ENCODE measurements around the gene GXYLT1. TPM values are rescaled to one million over a fixed set of nuclear protein-coding genes. Genes with fewer than 3 reads are reported as not detected.

GXYLT1 gene
- total and polyA plus RNA-seq, 2 of the 13 experiments (the other 11 are each of a cell fraction or from before 2014, with no cell fraction given): 7.8 to 17.0 TPM

- no peak overlapping the region for H3K9ac ChIP-seq (ENCODE audit: insufficient read depth, low read depth, low read length)
- no peak overlapping the region for H3K4me2 ChIP-seq (ENCODE audit: low read depth, low read length)
- DNase-seq (ENCODE audit: low spot score) (no peak), ATAC-seq (no peak), FAIRE-seq (no peak)
- POLR2A ChIA-PET: no interaction called here
- BruUV-seq (replicated peaks): no TSS peak
- in situ Hi-C loops (cut with HindIII; ENCODE audit: extremely low pct_ligation_motif_present, low pct_unique_long_range_greater_than_20kb) (no loop called here), intact Hi-C loops (cut with micrococcal nuclease; ENCODE audit: unreplicated experiment) (no loop called here)
- H3K4me3 ChIP-seq (replicated peaks in 1 of 3; ENCODE audit: insufficient read depth in 1 of 3, low read depth in 2 of 3, low read length in 3 of 3): no peak overlapping the region
- H3K4me1 ChIP-seq (ENCODE audit: insufficient read depth, low read length): peaks cover 7% of the 10 kb centered on the region
- 100% methylated on average over 1 of the region's 1 CpG for WGBS (ENCODE audit: low lambda C conversion rate)
- no peaks in the 10 kb centered on the region for H3K27me3 ChIP-seq (ENCODE audit: control insufficient read depth in 1 of 2, insufficient read depth in 2 of 2, low read length in 2 of 2)
- no peak overlapping the region for H2AFZ ChIP-seq (ENCODE audit: low read length)
- H4K20me1 ChIP-seq (ENCODE audit: insufficient read depth, low read length): no peaks in the 10 kb centered on the region
- no peak overlapping the region for H3K27ac ChIP-seq (ENCODE audit: extremely low read length, insufficient read depth, low read length)
- H3K9me3 ChIP-seq (ENCODE audit: low read length): no peaks in the 10 kb centered on the region
- H3K36me3 ChIP-seq (replicated peaks in 1 of 2; ENCODE audit: control insufficient read depth in 1 of 2, insufficient read depth in 2 of 2, low read length in 2 of 2): no peaks in the 10 kb centered on the region; a peak in 1 of 5 replicates
- CTCF ChIA-PET (ENCODE audit: low intra/inter-chr PET ratio, low total read pairs): interaction anchor here (0.6 kb wide), 1 partner anchor 137 kb away, joined by 3 read pairs; no protein-coding TSS in a partner anchor
- no peak for TF ChIP-seq SAFB2 (CRISPR knock-in tag; IDR thresholded peaks at IDR 0.05; ENCODE audit: borderline replicate concordance, low read depth)
- TF ChIP-seq ETV5 (CRISPR knock-in tag; IDR thresholded peaks at IDR 0.05; ENCODE audit: borderline replicate concordance): no peak
- TF ChIP-seq SOX13 (IDR thresholded peaks at IDR 0.05): no peak
- no peak for TF ChIP-seq SOX13 (CRISPR knock-in tag; conservative IDR thresholded peaks at IDR 0.05 in 1 of 2, IDR thresholded peaks at IDR 0.05 in 1 of 2)
- TF ChIP-seq ZNF687 (CRISPR knock-in tag; IDR thresholded peaks at IDR 0.05): no peak
- TF ChIP-seq ZNF431 (CRISPR knock-in tag; IDR thresholded peaks at IDR 0.05; ENCODE audit: borderline replicate concordance, low read depth): no peak
- no peak for TF ChIP-seq NFE2 (CRISPR knock-in tag; IDR thresholded peaks at IDR 0.05)
- no peak for TF ChIP-seq ZNF17 (CRISPR knock-in tag; IDR thresholded peaks at IDR 0.05)
- no peak for TF ChIP-seq ISX (CRISPR knock-in tag; conservative IDR thresholded peaks at IDR 0.05)
- no peak for TF ChIP-seq FOXA3 (CRISPR knock-in tag; IDR thresholded peaks at IDR 0.05)
- TF ChIP-seq ZNF280B (CRISPR knock-in tag; IDR thresholded peaks at IDR 0.05; ENCODE audit: borderline replicate concordance): no peak
- TF ChIP-seq ZFAT (CRISPR knock-in tag; conservative IDR thresholded peaks at IDR 0.05): no peak
- TF ChIP-seq HOXD1 (CRISPR knock-in tag; IDR thresholded peaks at IDR 0.05): no peak
- no peak for TF ChIP-seq ZNF383 (CRISPR knock-in tag; IDR thresholded peaks at IDR 0.05; ENCODE audit: borderline replicate concordance)
- no peak for TF ChIP-seq ZBTB2 (CRISPR knock-in tag; IDR thresholded peaks at IDR 0.05; ENCODE audit: low read depth)
- no peak; the same call in 1 of the 2 replicates for TF ChIP-seq RFX1 (IDR thresholded peaks at IDR 0.05)
- no peak for TF ChIP-seq ZNF562 (CRISPR knock-in tag; IDR thresholded peaks at IDR 0.05; ENCODE audit: borderline replicate concordance)
- no peak for TF ChIP-seq KDM2A (CRISPR knock-in tag; IDR thresholded peaks at IDR 0.05; ENCODE audit: borderline replicate concordance, low read depth)
- no peak for TF ChIP-seq ZNF432 (CRISPR knock-in tag; IDR thresholded peaks at IDR 0.05; ENCODE audit: borderline replicate concordance)
- H3K79me2 ChIP-seq (ENCODE audit: insufficient read depth, low read length): no peaks in the 10 kb centered on the region
Observed at GRCh38 chr12:42174978-42175377, 30.3 kb upstream of the GXYLT1 start.

Data from HepG2 (cell line).